Peyer's patch (tissue), 4 donors: ENCODE measurements around the gene CARHSP1. TPM values are rescaled to one million over a fixed set of nuclear protein-coding genes. Genes with fewer than 3 reads are reported as not detected.

Experiments used
- DNase-seq, 3 donors: peaks; one replicate each; pipeline ENCODE4 v3.0.0-alpha.2; 2017 to 2019
- H3K27ac ChIP-seq, 4 donors: fragments of 200-600 bp; sonication (generic); one replicate each; pipeline ENCODE4 v1.5.1; 2016 to 2019
- H3K27me3 ChIP-seq, 2 donors: fragments of 200-600 bp; sonication (generic); one replicate each; pipeline ENCODE4 v1.5.1; 2019
- H3K36me3 ChIP-seq, 3 donors: fragments of 200-600 bp; sonication (generic); one replicate each; pipeline ENCODE4 v1.5.1; 2016 to 2019
- H3K4me1 ChIP-seq, 4 donors: fragments of 200-600 bp; sonication (generic); one replicate each; pipeline ENCODE4 v1.5.1; 2016 to 2019
- H3K4me3 ChIP-seq, 4 donors: fragments of 200-600 bp; sonication (generic); 1 replicate in 3 of 4; 2 replicates in 1 of 4; pipeline ENCODE4 v1.5.1; 2016 to 2019; ENCODE audit warnings: mild to moderate bottlenecking in 1 of 4
- H3K9me3 ChIP-seq, 4 donors: fragments of 200-600 bp; sonication (generic); one replicate each; pipeline ENCODE4 v1.5.1; 2016 to 2019; ENCODE audit warnings: mild to moderate bottlenecking in 1 of 4
- CTCF ChIP-seq, 6 experiments: fragments of 450-650 bp in 4 of 6; fragments of 200-600 bp in 2 of 6; sonication (generic) in 1 of 6; IDR thresholded peaks; one replicate each; pipeline ENCODE4 v1.5.1; 2017 to 2019; ENCODE audit warnings: antibody characterized with exemption in 6 of 6, mild to moderate bottlenecking in 3 of 6, moderate library complexity in 1 of 6
- POLR2A ChIP-seq, 2 donors: fragments of 450-650 bp; IDR thresholded peaks; one replicate each; pipeline ENCODE4 v1.5.1; 2017; ENCODE audit warnings: antibody characterized with exemption in 2 of 2, mild to moderate bottlenecking in 2 of 2, moderate library complexity in 2 of 2
- total RNA-seq, 4 donors: library from RNA; depleted of rRNA; stranded (reverse); fragments of >200 nt; gene quantifications; one replicate each; pipeline ENCODE4 v1.1.0, GENCODE V29; 2016

CARHSP1 gene
- total RNA-seq, 4 donors from 2014 or later = 35.4 to 102 (median 52.4) TPM

- H3K4me3 ChIP-seq = no peak overlapping the region
- TF ChIP-seq POLR2A (IDR thresholded peaks at IDR 0.05) (no peak), CTCF (IDR thresholded peaks at IDR 0.05) (no peak)
- peaks cover 0 to 4% (median 2%) of the 10 kb centered on the region in 4 donors for H3K4me1 ChIP-seq
- peaks cover 0 to 3% (median 0%) of the 10 kb centered on the region in 4 donors for H3K9me3 ChIP-seq
- no peak overlapping the region for H3K27ac ChIP-seq
- H3K36me3 ChIP-seq = peaks cover 0 to 54% (median 0%) of the 10 kb centered on the region in 3 donors
- no peaks in the 10 kb centered on the region for H3K27me3 ChIP-seq
- DNase-seq = peak in 1 of 3 donors; percentile 39
Observed at GRCh38 chr16:8848939-8849391, 19.8 kb downstream of the CARHSP1 start.

GRCh38 chr16:8848231-8848938, 20.4 kb downstream of the CARHSP1 start:
- TF ChIP-seq CTCF (IDR thresholded peaks at IDR 0.05) (no peak), POLR2A (IDR thresholded peaks at IDR 0.05) (no peak)
- H3K4me3 ChIP-seq = no peak overlapping the region
- DNase-seq = peak in 1 of 3 donors; percentile 49
- H3K36me3 ChIP-seq = peaks cover 0 to 50% (median 0%) of the 10 kb centered on the region in 3 donors
- peaks cover 0 to 4% (median 2%) of the 10 kb centered on the region in 4 donors for H3K4me1 ChIP-seq
- no peaks in the 10 kb centered on the region for H3K27me3 ChIP-seq
- H3K9me3 ChIP-seq = peaks cover 0 to 3% (median 0%) of the 10 kb centered on the region in 4 donors
- H3K27ac ChIP-seq = no peak overlapping the region

GRCh38 chr16:8847623-8848022, 21.2 kb downstream of the CARHSP1 start:
- Histone ChIP-seq H3K27ac (no peak overlapping the region), H3K9me3 (peaks cover 0 to 3% (median 0%) of the 10 kb centered on the region in 4 donors), H3K4me1 (peaks cover 0 to 4% (median 2%) of the 10 kb centered on the region in 4 donors), H3K27me3 (no peaks in the 10 kb centered on the region), H3K36me3 (peaks cover 0 to 50% (median 0%) of the 10 kb centered on the region in 3 donors), H3K4me3 (no peak overlapping the region)
- no peak for TF ChIP-seq POLR2A (IDR thresholded peaks at IDR 0.05)
- no peak for TF ChIP-seq CTCF (IDR thresholded peaks at IDR 0.05)
- peak in 2 of 3 donors; percentile 37 to 44 for DNase-seq

GRCh38 chr16:8847145-8847544, 21.7 kb downstream of the CARHSP1 start:
- Histone ChIP-seq H3K4me3 (no peak overlapping the region), H3K27me3 (no peaks in the 10 kb centered on the region), H3K36me3 (peaks cover 0 to 50% (median 0%) of the 10 kb centered on the region in 3 donors), H3K4me1 (peaks cover 0 to 4% (median 2%) of the 10 kb centered on the region in 4 donors), H3K9me3 (peaks cover 0 to 3% (median 0%) of the 10 kb centered on the region in 4 donors), H3K27ac (no peak overlapping the region)
- DNase-seq = no peak
- TF ChIP-seq POLR2A (IDR thresholded peaks at IDR 0.05) = no peak
- TF ChIP-seq CTCF (IDR thresholded peaks at IDR 0.05) = no peak

GRCh38 chr16:8846401-8846932, 22.3 kb downstream of the CARHSP1 start:
- Histone ChIP-seq H3K27ac (no peak overlapping the region), H3K4me1 (peaks cover 0 to 4% (median 2%) of the 10 kb centered on the region in 4 donors), H3K9me3 (peaks cover 0 to 3% (median 0%) of the 10 kb centered on the region in 4 donors), H3K36me3 (peaks cover 0 to 49% (median 0%) of the 10 kb centered on the region in 3 donors), H3K4me3 (no peak overlapping the region), H3K27me3 (no peaks in the 10 kb centered on the region)
- DNase-seq = peak in 1 of 3 donors; percentile 32
- TF ChIP-seq POLR2A (IDR thresholded peaks at IDR 0.05) (no peak), CTCF (IDR thresholded peaks at IDR 0.05) (no peak)
